GM19372 (cell line): ENCODE measurements around the gene BET1.

Source experiments
- ATAC-seq: cut with Tn5 transposase; IDR thresholded peaks from one replicate; pipeline ENCODE4 v1.9.1; 2021; ENCODE audit warnings: mild to moderate bottlenecking, low read depth, moderate library complexity; ENCODE audit not compliant: unreplicated experiment

The BET1 gene

GRCh38 chr7:94015538-94015937 is 11.4 kb upstream of the BET1 start:
- ATAC-seq = no peak

DNA sequence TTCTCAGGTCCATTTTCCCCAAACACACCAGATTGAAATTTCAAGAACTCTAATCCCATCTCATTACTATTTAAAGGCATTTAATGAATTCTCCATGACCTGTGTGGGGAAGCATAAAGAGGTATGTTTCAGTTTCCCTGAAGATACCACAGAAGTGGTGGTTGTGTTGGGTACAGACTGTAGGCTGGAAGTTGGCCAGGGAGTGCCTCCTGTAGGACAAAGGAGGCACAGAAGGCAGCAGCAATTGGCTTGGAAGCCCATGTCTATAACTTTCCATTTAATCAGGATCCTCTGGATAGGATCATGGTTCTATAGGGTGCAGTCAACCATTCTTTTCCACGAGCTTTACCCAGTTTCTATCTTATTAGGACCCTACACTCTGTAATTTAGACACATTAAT is 8.6 kb upstream of the BET1 start:
- ATAC-seq = no peak

DNA sequence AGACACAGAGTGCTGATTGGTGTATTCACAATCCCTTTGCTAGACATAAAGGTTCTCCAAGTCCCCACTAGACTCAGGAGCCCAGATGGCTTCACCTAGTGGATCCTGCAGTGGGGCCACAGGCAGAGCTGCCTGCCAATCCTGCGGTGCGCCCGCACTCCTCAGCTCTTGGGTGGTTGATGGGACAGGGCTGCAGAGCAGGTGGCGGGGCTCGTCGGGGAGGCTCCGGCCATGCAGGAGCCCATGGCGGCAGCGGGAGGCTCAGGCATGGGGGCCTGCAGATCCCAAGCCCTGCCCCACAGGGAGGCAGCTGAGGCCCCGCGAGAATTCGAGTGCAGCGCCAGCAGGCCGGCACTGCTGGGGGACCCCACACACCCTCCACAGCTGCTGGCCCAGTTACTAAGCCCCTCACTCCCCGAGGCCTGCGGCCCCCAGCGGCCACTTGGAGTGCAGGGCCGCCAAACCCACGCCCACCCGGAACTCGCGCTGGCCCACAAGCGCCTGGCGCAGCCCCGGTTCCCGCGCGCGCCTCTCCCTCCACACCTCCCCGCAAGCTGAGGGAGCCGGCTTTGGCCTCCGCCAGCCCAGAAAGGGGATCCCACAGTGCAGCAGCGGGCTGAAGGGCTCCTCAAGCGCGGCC is 7.7 kb upstream of the BET1 start:
- no peak for ATAC-seq

DNA sequence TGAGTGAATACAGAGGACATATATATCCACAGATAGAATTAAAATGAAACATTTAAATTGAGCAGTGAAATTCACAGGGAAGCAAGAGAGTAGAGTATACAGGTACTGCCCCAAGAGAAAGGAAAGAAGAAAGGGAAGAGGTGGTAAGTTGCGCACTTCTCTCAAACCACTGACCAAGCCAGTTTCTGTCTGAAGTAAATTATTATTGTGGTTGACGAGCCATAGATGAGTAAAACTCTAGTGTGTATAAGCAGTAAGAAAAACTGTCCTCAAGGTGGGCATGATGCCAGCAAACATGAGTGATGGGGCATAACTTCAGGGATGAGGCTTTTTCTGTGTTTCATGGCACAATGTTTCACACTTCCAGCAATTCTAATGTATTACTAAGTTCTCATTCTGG is 4.4 kb upstream of the BET1 start:
- ATAC-seq = no peak

DNA sequence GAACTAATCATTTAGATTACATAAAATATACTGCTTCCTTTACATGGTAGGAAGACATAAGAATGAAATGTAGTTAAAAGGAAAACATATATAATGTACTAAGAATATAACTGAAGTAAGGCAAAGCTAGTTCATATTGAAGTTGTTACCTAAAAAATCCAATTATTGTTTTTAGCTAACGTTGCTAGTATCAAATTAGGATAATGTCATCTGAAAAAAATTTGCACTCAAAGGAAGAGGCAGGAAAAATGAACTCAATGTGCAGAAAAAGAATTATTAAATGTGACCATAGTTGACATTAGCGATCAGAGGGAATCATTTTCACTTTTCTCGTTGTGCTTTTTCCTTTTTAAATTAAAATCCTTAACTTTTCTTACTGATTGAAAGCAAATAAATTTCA is 1.6 kb upstream of the BET1 start:
- ATAC-seq = no peak

DNA sequence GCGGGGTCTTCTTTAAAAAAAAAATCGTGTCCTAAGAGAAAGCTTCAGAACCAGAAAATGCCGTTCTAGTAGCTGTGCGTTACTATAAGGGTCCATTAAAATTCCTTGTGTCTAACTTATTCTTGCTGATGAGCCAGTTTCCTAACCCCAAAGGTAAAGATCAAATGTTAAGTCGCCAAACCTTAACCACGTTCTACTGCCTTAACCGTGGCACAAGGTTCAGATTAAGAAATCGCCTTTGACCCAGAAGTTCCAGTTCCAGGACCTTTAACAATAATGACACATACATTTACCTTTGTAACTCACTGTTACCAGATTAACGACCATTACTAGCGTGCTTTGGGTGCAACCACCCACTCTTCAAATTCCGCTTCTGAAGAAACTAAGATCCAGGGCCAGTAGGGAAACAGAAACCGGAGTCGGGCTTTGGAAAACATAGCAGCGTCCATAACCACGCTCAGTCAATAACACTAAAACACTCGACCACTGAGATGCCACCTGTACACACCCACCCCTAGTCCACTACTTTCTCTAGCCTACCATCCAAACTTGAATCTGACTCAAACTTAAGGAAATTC is 620 bp downstream of the BET1 start:
- peak; percentile 19 for ATAC-seq

DNA sequence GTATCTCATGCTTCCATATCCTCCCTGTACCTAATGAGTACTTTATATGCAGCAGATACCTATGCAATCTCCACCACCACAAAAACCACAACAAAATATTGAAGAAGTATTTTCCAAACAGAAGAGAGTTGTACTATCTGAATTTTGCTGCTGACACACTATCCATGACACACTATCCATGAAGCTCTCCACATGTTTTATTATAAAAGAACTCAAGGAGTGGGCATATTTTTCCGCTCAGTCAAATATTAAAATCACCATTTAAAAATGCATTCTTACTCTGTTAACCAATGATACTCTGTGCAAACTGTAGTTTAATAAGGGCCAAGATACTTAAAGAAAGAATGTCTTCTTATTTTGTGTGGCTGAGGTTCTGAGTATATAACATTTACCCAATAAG is 2.8 kb downstream of the BET1 start:
- ATAC-seq = no peak

DNA sequence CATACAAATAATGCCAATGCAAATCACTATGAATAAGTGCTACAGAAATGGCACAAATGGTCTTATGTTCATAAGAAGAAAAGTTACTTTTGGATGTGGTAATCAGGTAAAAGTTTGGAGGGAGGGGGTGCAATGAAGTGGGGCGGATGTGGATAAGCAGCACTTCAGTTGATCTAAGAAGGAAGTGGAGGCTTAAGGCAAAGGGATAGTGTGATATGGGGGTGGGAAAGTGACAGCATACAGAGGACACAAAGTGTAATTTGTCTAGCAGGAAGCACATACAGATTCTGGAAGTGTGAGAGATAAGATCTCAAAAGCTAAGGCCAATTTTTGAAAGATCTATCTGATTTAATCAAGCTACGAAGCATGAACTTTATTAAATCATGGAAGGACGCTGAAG is 6.3 kb downstream of the BET1 start:
- ATAC-seq = no peak

DNA sequence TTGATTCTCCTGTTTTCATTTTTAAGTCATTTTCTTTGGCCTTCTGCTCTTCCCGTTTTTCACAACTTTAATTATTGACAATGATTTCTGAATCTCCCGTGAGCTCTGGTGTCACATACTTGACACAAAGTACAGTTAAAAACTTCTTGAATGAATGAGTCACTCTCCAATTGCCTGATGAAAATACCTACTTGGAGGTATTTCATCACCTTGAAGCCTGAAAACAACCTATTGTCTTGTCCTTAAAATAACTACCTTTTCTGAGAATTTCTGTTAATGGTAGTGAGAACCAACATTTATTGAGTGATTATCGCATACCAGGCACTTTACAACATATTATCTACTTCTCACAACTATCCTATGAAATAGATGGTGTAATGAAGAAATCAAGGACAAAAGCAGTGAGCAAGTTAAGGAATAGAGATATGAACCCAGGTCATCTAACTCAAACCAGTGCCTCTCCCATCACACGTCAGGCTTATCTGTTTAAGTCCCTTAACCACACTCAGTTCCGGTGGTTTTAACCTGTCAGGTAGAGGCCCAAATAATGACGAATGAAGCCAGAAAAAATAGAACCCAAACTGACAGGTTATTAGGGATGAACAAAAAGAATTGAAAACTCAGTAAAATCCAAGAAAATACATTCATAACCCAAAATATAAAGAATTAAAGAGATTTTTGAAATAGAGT is 11.6 kb downstream of the BET1 start:
- no peak for ATAC-seq

GRCh38 chr7:93987297-93987696 is 16.9 kb downstream of the BET1 start:
- no peak for ATAC-seq

GRCh38 chr7:93985101-93985500 is 19.1 kb downstream of the BET1 start:
- no peak for ATAC-seq

- ATAC-seq = no peak
Observed at GRCh38 chr7:93984024-93984423, 20.1 kb downstream of the BET1 start.

DNA sequence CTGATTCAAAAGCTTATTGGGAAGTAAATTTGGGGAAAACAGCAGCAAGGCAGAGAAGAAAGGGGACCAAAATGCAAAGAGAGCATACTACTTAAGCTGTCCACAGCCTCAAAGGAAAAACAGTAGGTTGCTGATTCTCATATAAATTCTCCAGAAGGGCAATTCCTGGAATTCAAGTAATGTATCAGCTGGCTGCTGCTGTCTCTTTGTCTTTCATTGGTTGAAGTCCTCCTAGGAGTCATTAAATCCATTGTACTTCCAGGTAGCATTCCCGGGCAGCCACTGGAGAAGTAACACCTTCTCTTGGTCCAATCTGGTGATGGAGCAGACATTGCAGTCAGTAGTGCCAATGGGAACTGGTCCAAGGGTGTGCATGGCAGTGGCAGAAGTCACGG is 22.7 kb downstream of the BET1 start:
- ATAC-seq = no peak

DNA sequence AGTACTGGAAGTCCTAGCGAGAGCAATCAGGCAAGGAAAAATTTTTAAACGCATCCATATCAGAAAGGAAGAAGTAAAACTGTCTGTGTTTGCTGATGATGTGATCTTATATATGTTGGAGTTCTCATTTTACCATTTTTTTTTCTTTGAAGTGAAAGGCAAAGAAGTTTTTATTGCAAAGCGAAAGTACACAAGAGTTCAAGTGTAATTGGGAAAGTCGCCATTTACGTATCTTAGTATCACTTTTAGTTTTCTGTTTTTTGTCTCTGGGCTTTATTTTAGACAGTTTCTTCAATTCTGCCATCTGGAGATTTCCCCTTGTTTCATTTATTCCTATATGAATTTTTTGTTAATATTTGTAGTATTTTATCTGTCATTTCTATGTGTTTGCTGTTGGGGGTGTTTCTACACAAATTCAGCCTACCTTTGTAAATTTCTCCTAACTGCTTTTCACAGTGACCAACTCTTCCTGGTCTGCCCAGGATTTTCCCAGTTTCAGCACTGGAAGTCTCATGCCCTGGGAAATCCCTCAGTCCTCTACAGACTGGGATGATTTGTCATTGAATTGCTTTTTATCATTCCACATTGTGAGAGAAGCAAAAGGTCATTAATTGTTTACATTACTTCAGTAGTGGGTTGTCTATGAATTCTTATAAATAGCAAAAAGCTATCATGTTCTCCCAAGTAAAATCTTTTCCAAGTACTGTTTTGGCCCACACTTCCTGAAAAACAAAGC is 23.2 kb downstream of the BET1 start:
- ATAC-seq = peak; percentile 48

- ATAC-seq = no peak
Observed at GRCh38 chr7:93977211-93977950, 26.8 kb downstream of the BET1 start.

- no peak for ATAC-seq
Observed at GRCh38 chr7:93973134-93973533, 31.0 kb downstream of the BET1 start.

- ATAC-seq = no peak
Observed at GRCh38 chr7:93972029-93972725, 32.0 kb downstream of the BET1 start.

- ATAC-seq = no peak
Observed at GRCh38 chr7:93968911-93969620, 35.1 kb downstream of the BET1 start.

DNA sequence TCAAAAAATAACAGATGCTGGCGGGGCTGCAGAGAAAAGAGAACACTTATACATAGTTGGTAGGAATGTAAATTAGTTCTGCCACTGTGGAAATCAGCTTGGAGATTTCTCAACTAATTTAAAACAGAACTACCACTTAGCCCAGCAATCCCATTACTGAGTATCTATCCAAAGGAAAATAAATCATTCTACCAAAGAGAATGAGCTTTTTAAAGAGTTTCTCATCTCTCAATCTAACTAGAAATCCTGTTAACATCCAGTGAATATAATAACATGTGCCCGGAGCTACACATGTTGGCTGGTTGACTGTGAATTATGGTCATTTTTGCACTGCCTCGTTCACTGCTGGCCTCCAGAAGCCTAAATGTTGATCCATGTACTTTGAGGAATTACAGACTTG is 39.3 kb downstream of the BET1 start:
- no peak for ATAC-seq

GRCh38 chr7:93964262-93964661 is 39.9 kb downstream of the BET1 start:
- no peak for ATAC-seq
